ENCODE results near the gene XBP1. TPM values are rescaled to one million over a fixed set of nuclear protein-coding genes. Genes with fewer than 3 reads are reported as not detected.
A peak's percentile ranks its signal among the peaks of the same experiment; 100 is the strongest.
"Not testable (repeated sequence)": the region's sequence is repeated elsewhere in the genome, so short reads cannot be mapped to it uniquely, and the experiment has no call there.

Gene XBP1
- total RNA-seq, 1 donor from 2014 or later, result 127 TPM

DNA sequence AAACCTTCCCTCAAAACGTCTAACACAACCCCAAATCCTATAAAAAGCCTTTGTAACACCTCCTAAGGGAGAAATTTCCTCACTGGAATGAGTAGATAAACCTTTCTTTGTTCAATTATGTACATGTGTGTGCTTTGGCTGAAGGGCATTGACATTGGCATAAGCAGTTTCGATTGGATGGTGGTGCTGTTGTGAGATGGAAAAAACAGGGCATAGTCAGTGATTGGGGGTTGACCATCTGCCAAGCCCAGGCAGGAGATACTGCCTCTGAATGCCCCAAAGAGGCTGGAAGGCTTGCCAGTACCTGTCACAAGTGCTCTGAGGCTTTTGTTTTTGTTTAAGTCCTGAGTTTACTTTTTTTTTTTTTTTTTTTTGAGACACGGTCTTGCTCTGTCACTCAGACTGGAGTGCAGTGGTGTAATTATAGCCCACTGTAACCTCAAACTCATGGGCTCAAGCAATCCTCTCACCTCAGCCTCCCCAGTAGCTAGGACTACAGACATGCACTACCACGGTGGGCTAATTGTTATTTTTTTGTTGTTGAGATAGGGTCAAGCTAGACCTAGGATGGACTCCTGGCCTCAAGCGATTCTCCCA, 29.1 kb downstream of the XBP1 start:
- TF ChIP-seq, protein P1, sequence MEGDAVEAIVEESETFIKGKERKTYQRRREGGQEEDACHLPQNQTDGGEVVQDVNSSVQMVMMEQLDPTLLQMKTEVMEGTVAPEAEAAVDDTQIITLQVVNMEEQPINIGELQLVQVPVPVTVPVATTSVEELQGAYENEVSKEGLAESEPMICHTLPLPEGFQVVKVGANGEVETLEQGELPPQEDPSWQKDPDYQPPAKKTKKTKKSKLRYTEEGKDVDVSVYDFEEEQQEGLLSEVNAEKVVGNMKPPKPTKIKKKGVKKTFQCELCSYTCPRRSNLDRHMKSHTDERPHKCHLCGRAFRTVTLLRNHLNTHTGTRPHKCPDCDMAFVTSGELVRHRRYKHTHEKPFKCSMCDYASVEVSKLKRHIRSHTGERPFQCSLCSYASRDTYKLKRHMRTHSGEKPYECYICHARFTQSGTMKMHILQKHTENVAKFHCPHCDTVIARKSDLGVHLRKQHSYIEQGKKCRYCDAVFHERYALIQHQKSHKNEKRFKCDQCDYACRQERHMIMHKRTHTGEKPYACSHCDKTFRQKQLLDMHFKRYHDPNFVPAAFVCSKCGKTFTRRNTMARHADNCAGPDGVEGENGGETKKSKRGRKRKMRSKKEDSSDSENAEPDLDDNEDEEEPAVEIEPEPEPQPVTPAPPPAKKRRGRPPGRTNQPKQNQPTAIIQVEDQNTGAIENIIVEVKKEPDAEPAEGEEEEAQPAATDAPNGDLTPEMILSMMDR (conservative IDR thresholded peaks at IDR 0.05), result no peak
- peak overlapping the region; percentile 61 for H3K4me3 Mint-ChIP-seq
- DNase-seq (ENCODE audit: extremely low spot score, unreplicated experiment), result no peak
- H3K4me1 Mint-ChIP-seq (ENCODE audit: unreplicated experiment), result peaks cover 15% of the 10 kb centered on the region
- H3K27ac Mint-ChIP-seq, result no peak overlapping the region
- no peaks in the 10 kb centered on the region for H3K9me3 Mint-ChIP-seq
- H3K27me3 Mint-ChIP-seq, result no peaks in the 10 kb centered on the region
- peaks cover 13% of the 10 kb centered on the region for H3K36me3 Mint-ChIP-seq

DNA sequence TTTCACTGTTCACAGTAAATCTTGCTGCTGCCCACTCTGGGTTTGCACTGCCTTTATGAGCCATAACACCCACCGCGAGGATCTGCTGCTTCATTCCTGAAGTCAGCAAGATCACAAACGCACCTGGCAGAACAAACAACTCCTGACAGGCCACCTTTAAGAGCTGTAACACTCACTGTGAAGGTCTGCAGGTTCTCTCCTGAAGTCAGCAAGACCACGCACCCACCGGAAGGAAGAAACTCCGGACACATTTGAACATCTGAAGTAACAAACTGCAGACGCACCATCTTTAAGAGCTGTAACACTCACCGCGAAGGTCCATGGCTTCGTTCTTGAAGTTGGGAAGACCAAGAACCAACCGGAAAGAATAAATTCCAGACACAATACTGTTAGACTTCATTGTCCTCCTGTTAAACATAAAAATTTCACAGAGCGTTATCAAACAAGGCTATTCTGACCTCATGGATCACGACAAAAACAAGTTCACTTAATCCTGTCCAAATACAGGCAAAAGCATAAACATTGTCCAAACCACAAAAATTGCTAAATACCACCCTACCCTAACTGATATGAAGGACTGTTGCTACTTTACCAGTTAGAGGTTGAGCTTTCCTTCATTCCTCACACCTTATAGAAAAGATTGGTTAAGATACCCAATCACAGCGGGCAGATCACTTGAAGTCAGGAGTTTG, 30.8 kb downstream of the XBP1 start:
- no peak overlapping the region for H3K27ac Mint-ChIP-seq
- no peaks in the 10 kb centered on the region for H3K9me3 Mint-ChIP-seq
- no peak overlapping the region for H3K4me3 Mint-ChIP-seq
- peaks cover 11% of the 10 kb centered on the region for H3K4me1 Mint-ChIP-seq (ENCODE audit: unreplicated experiment)
- H3K27me3 Mint-ChIP-seq, result no peaks in the 10 kb centered on the region
- no peak for DNase-seq (ENCODE audit: extremely low spot score, unreplicated experiment)
- TF ChIP-seq, protein P1 (conservative IDR thresholded peaks at IDR 0.05), result no peak
- peaks cover 7% of the 10 kb centered on the region for H3K36me3 Mint-ChIP-seq

DNA sequence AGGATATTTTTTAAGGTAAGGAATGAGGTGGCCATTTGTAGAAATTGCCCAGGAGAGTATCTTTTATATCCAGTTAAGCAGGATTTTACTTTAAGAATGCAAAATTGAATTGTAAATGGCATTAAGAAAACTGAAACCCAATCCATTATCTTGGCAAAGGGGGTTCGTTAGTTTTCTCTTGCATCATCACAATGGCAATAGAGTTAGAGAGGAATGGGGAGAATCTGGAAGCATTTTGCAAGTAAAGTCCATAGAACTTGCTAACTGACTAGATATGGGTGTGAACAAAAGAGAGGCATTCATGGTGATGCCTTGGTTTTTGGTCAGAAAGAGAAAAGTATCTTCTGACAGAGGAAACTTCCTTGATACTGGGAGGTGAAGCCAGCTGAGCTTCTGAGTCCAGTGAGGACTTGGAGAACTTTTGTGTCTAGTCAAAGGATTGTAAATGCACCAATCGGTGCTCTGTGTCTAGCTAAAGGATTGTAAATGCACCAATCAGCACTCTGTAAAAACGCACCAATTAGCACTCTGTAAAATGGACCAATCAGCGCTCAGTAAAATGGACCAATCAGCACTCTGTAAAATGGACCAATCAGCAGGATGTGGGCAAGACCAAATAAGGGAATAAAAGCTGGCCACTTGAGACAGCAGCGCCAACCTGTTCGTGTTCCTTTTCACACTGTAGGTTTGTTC, 31.5 kb downstream of the XBP1 start:
- Mint-ChIP-seq H3K27ac (no peak overlapping the region), H3K4me1 (ENCODE audit: unreplicated experiment) (peaks cover 9% of the 10 kb centered on the region), H3K27me3 (no peaks in the 10 kb centered on the region), H3K36me3 (peaks cover 6% of the 10 kb centered on the region), H3K9me3 (no peaks in the 10 kb centered on the region), H3K4me3 (no peak overlapping the region)
- TF ChIP-seq, protein P1 (conservative IDR thresholded peaks at IDR 0.05), result no peak
- no peak for DNase-seq (ENCODE audit: extremely low spot score, unreplicated experiment)

DNA sequence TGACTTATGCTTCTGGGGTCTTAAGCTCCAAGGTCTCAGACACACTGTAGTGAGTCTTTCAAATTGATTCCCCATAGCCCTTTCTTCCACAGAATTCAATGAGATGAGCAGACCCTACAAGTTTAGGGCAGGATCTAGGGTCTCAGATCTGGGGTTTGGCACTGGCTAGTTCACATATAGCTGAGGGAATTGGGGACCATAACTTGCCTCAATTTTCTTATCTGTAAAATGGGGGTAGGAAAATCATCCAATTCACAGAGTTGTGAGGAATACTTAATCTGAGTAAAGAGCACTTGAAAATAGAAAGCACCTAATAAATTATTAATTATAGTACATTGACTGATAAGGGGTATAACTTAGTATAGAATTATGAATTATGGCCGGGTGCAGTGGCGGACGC, 33.7 kb downstream of the XBP1 start:
- H3K27ac Mint-ChIP-seq, result no peak overlapping the region
- no peak for DNase-seq (ENCODE audit: extremely low spot score, unreplicated experiment)
- H3K27me3 Mint-ChIP-seq, result no peaks in the 10 kb centered on the region
- H3K36me3 Mint-ChIP-seq, result no peaks in the 10 kb centered on the region
- TF ChIP-seq, protein P1 (conservative IDR thresholded peaks at IDR 0.05), result no peak
- H3K4me3 Mint-ChIP-seq, result no peak overlapping the region
- no peaks in the 10 kb centered on the region for H3K4me1 Mint-ChIP-seq (ENCODE audit: unreplicated experiment)
- H3K9me3 Mint-ChIP-seq, result no peaks in the 10 kb centered on the region

DNA sequence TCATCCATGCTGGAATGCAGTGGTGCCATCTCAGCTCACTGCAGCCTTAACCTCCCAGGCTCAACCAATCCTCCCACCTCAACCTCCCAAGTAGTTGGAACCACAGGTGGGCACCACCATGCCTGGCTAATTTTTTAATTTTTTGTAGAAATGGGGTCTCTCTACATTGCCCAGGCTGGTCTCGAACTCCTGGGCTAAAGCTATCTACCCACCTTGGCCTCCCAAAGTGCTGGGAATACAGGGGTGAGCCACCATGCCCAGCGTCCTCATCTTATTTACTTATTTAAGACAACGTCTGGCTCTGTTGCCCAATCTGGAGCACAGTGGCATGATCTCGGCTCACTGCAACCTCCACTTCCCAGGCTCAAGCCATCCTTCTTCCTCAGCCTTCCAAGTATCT, 38.4 kb downstream of the XBP1 start:
- H3K9me3 Mint-ChIP-seq; H3K36me3 Mint-ChIP-seq; H3K27me3 Mint-ChIP-seq; H3K4me3 Mint-ChIP-seq; DNase-seq (ENCODE audit: extremely low spot score, unreplicated experiment); H3K27ac Mint-ChIP-seq: not testable (repeated sequence)
- peaks cover 11% of the 10 kb centered on the region for H3K4me1 Mint-ChIP-seq (ENCODE audit: unreplicated experiment)

DNA sequence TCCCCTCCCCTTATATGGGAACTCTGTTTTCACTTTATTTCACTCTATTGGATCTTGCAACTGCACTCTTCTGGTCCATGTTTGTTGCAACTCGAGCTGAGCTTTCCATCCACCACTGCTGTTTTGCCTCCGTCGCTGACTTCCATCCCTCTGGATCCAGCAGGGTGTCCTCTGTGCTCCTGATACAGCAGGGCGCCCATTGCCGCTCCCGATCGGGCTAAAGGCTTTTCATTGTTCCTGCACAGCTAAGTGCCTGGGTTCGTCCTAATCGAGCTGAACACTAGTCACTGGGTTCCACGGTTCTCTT, 39.0 kb downstream of the XBP1 start:
- Mint-ChIP-seq H3K9me3 (no peaks in the 10 kb centered on the region), H3K4me3 (no peak overlapping the region), H3K27ac (no peak overlapping the region), H3K36me3 (no peaks in the 10 kb centered on the region), H3K27me3 (no peaks in the 10 kb centered on the region), H3K4me1 (ENCODE audit: unreplicated experiment) (peaks cover 11% of the 10 kb centered on the region)
- TF ChIP-seq, protein P1 (conservative IDR thresholded peaks at IDR 0.05), result no peak
- no peak for DNase-seq (ENCODE audit: extremely low spot score, unreplicated experiment)

Measured in type B pancreatic cell (in vitro differentiated cells).